HepG2 (cell line): ENCODE measurements around the gene COQ9. TPM values are rescaled to one million over a fixed set of nuclear protein-coding genes. Genes with fewer than 3 reads are reported as not detected.

Experiments used
- MIER3 ChIP-seq: IDR thresholded peaks from 2 replicates; pipeline ENCODE4 v1.6.1; 2016; ENCODE audit warnings: missing compliant biosample characterization, borderline replicate concordance
- POGZ ChIP-seq: sonication (generic); formaldehyde crosslinking; IDR thresholded peaks from 2 replicates; pipeline ENCODE4 v1.4.0; 2020; ENCODE audit warnings: mild to moderate bottlenecking, missing genetic modification reagents
- TAF15 ChIP-seq: fragments of 200-400 bp; formaldehyde crosslinking; IDR thresholded peaks from one replicate; pipeline ENCODE4 v1.6.1; 2018; ENCODE audit warnings: mild to moderate bottlenecking, low read depth, low read length; ENCODE audit not compliant: poor library complexity, severe bottlenecking
- YEATS4 ChIP-seq: sonication (generic); formaldehyde crosslinking; IDR thresholded peaks from 2 replicates; pipeline ENCODE4 v1.4.0; 2020; ENCODE audit warnings: missing genetic modification reagents, borderline replicate concordance
- ZNF292 ChIP-seq: sonication (generic); formaldehyde crosslinking; IDR thresholded peaks from 2 replicates; pipeline ENCODE4 v1.8.1; 2022; ENCODE audit warnings: mild to moderate bottlenecking, low read depth, missing genetic modification reagents, borderline replicate concordance
- ZNF33B ChIP-seq: sonication (generic); formaldehyde crosslinking; IDR thresholded peaks from 2 replicates; pipeline ENCODE4 v1.5.1; 2020; ENCODE audit warnings: mild to moderate bottlenecking, missing genetic modification reagents
- ZNF788 ChIP-seq: sonication (generic); formaldehyde crosslinking; IDR thresholded peaks from 2 replicates; pipeline ENCODE4 v1.5.0; 2020; ENCODE audit warnings: mild to moderate bottlenecking, missing genetic modification reagents, borderline replicate concordance
- polyA plus RNA-seq, 8 experiments: library from polyadenylated mRNA; depleted of rRNA in 3 of 8; stranded (reverse) in 7 of 8; unstranded in 1 of 8; fragments of >200 nt; fragmentation: Illumina TruSeq in 4 of 8; extraction: Trizol in 4 of 8; gene quantifications; 2 replicates each; pipeline versions ENCODE4 v1.2.1 to v1.2.3, GENCODE V29; 2011 to 2016; ENCODE audit warnings: low read depth in 4 of 8, missing spikeins in 1 of 8, mixed read lengths in 1 of 8; ENCODE audit not compliant: insufficient read depth in 1 of 8
- total RNA-seq, 5 experiments: library from RNA; depleted of rRNA; stranded (reverse); fragments of >200 nt; fragmentation: Illumina TruSeq; extraction: Trizol; gene quantifications; 2 replicates each; pipeline ENCODE4 v1.2.3, GENCODE V29; 2016; ENCODE audit warnings: low read depth in 1 of 5
- TF ChIP-seq, protein P1 (sequence below): sonication (generic); formaldehyde crosslinking; IDR thresholded peaks from 2 replicates; pipeline ENCODE4 v1.4.0; 2020; ENCODE audit warnings: missing genetic modification reagents
- TF ChIP-seq, protein P2 (sequence below): sonication (generic); formaldehyde crosslinking; conservative IDR thresholded peaks from 2 replicates; pipeline ENCODE4 v1.8.0; 2022; ENCODE audit warnings: low read depth, missing genetic modification reagents
- TF ChIP-seq, protein P3 (sequence below), 2 experiments: fragments of 450-650 bp in 1 of 2; sonication (generic) in 1 of 2; formaldehyde crosslinking in 1 of 2; IDR thresholded peaks; 2 replicates each; pipeline versions ENCODE4 v1.6.1 to v1.8.0; 2016 to 2022; ENCODE audit warnings: antibody characterized with exemption in 1 of 2, mild to moderate bottlenecking in 1 of 2, missing genetic modification reagents in 1 of 2
- TF ChIP-seq, protein P4 (sequence below): fragments of 450-650 bp; IDR thresholded peaks from 2 replicates; pipeline ENCODE4 v1.6.1; 2016

The COQ9 gene
- total and polyA plus RNA-seq, 2 of the 13 experiments (the other 11 are each of a cell fraction or from before 2014, with no cell fraction given) = 57.5 to 108 TPM

DNA sequence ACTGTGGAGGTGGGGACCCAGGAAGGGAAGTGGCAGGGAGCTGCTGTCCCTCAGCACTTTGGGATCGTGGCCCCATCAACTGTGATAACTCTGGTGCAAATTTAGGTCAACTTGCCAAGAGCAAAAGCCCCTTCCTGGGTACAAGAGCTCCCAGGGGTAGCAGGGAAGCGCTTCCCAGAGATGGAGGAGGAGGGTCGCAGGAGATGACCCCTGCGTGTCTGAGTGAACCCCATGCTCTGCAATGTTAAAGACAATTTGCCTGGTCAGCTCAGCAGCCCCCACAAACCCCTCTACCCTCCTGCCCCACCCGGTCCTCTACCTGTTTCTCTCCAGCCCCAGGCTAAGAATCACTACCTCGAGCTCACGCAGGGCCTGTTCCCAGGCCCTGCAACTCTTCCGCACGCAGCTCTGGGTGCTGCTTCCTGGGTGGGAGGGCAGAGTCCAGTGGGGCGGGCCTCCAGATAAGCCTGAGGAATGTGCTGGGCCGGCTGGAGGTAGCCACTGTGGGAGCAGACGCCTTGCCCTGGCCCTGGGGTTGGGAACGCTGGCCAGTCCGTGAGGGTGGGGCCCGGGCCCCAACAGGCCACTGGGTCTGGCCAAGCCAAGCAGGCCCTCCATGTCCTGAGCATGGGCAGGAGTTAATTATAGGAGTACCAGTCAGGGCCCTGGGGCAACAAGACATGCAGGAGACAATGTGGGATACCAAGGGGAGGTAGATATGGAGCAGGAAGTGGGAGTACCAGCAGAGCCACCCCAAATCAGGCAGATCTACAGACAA is 32.9 kb downstream of the COQ9 start (continued):
- TF ChIP-seq ZNF788 (CRISPR knock-in tag) = peak; percentile 71; the same call in 1 of the 2 replicates
- peak; percentile 80; the same call in 1 of the 2 replicates for TF ChIP-seq ZNF292 (CRISPR knock-in tag)
- TF ChIP-seq YEATS4 (CRISPR knock-in tag) = peak; percentile 51; the same call in 1 of the 2 replicates
- TF ChIP-seq, protein P1, sequence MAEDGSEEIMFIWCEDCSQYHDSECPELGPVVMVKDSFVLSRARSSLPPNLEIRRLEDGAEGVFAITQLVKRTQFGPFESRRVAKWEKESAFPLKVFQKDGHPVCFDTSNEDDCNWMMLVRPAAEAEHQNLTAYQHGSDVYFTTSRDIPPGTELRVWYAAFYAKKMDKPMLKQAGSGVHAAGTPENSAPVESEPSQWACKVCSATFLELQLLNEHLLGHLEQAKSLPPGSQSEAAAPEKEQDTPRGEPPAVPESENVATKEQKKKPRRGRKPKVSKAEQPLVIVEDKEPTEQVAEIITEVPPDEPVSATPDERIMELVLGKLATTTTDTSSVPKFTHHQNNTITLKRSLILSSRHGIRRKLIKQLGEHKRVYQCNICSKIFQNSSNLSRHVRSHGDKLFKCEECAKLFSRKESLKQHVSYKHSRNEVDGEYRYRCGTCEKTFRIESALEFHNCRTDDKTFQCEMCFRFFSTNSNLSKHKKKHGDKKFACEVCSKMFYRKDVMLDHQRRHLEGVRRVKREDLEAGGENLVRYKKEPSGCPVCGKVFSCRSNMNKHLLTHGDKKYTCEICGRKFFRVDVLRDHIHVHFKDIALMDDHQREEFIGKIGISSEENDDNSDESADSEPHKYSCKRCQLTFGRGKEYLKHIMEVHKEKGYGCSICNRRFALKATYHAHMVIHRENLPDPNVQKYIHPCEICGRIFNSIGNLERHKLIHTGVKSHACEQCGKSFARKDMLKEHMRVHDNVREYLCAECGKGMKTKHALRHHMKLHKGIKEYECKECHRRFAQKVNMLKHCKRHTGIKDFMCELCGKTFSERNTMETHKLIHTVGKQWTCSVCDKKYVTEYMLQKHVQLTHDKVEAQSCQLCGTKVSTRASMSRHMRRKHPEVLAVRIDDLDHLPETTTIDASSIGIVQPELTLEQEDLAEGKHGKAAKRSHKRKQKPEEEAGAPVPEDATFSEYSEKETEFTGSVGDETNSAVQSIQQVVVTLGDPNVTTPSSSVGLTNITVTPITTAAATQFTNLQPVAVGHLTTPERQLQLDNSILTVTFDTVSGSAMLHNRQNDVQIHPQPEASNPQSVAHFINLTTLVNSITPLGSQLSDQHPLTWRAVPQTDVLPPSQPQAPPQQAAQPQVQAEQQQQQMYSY (CRISPR knock-in tag) = no peak
- TF ChIP-seq, protein P2, sequence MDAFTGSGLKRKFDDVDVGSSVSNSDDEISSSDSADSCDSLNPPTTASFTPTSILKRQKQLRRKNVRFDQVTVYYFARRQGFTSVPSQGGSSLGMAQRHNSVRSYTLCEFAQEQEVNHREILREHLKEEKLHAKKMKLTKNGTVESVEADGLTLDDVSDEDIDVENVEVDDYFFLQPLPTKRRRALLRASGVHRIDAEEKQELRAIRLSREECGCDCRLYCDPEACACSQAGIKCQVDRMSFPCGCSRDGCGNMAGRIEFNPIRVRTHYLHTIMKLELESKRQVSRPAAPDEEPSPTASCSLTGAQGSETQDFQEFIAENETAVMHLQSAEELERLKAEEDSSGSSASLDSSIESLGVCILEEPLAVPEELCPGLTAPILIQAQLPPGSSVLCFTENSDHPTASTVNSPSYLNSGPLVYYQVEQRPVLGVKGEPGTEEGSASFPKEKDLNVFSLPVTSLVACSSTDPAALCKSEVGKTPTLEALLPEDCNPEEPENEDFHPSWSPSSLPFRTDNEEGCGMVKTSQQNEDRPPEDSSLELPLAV (CRISPR knock-in tag) = no peak
- 0 out of 2 replicates have a peak, but pooled peaks have one; percentile 18 for TF ChIP-seq ZNF33B (CRISPR knock-in tag)
- peak; percentile 54; the same call in 1 of the 2 replicates for TF ChIP-seq POGZ (CRISPR knock-in tag)
- TF ChIP-seq, protein P3, sequence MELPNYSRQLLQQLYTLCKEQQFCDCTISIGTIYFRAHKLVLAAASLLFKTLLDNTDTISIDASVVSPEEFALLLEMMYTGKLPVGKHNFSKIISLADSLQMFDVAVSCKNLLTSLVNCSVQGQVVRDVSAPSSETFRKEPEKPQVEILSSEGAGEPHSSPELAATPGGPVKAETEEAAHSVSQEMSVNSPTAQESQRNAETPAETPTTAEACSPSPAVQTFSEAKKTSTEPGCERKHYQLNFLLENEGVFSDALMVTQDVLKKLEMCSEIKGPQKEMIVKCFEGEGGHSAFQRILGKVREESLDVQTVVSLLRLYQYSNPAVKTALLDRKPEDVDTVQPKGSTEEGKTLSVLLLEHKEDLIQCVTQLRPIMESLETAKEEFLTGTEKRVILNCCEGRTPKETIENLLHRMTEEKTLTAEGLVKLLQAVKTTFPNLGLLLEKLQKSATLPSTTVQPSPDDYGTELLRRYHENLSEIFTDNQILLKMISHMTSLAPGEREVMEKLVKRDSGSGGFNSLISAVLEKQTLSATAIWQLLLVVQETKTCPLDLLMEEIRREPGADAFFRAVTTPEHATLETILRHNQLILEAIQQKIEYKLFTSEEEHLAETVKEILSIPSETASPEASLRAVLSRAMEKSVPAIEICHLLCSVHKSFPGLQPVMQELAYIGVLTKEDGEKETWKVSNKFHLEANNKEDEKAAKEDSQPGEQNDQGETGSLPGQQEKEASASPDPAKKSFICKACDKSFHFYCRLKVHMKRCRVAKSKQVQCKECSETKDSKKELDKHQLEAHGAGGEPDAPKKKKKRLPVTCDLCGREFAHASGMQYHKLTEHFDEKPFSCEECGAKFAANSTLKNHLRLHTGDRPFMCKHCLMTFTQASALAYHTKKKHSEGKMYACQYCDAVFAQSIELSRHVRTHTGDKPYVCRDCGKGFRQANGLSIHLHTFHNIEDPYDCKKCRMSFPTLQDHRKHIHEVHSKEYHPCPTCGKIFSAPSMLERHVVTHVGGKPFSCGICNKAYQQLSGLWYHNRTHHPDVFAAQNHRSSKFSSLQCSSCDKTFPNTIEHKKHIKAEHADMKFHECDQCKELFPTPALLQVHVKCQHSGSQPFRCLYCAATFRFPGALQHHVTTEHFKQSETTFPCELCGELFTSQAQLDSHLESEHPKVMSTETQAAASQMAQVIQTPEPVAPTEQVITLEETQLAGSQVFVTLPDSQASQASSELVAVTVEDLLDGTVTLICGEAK (IDR thresholded peaks at IDR 0.05) = no peak
- TF ChIP-seq, protein P3 (CRISPR knock-in tag; IDR thresholded peaks at IDR 0.05) = peak; percentile 65; the same call in 1 of the 2 replicates
- TF ChIP-seq, protein P4, sequence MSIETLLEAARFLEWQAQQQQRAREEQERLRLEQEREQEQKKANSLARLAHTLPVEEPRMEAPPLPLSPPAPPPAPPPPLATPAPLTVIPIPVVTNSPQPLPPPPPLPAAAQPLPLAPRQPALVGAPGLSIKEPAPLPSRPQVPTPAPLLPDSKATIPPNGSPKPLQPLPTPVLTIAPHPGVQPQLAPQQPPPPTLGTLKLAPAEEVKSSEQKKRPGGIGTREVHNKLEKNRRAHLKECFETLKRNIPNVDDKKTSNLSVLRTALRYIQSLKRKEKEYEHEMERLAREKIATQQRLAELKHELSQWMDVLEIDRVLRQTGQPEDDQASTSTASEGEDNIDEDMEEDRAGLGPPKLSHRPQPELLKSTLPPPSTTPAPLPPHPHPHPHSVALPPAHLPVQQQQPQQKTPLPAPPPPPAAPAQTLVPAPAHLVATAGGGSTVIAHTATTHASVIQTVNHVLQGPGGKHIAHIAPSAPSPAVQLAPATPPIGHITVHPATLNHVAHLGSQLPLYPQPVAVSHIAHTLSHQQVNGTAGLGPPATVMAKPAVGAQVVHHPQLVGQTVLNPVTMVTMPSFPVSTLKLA = no peak
- peak; percentile 63 for TF ChIP-seq TAF15
- peak; percentile 75 for TF ChIP-seq MIER3 (CRISPR knock-in tag)
